ENCODE data around the gene SSH2. TPM values are rescaled to one million over a fixed set of nuclear protein-coding genes. Genes with fewer than 3 reads are reported as not detected.

Gene SSH2
- total RNA-seq, 1 experiment from 2014 or later, result 14.6 TPM

DNA sequence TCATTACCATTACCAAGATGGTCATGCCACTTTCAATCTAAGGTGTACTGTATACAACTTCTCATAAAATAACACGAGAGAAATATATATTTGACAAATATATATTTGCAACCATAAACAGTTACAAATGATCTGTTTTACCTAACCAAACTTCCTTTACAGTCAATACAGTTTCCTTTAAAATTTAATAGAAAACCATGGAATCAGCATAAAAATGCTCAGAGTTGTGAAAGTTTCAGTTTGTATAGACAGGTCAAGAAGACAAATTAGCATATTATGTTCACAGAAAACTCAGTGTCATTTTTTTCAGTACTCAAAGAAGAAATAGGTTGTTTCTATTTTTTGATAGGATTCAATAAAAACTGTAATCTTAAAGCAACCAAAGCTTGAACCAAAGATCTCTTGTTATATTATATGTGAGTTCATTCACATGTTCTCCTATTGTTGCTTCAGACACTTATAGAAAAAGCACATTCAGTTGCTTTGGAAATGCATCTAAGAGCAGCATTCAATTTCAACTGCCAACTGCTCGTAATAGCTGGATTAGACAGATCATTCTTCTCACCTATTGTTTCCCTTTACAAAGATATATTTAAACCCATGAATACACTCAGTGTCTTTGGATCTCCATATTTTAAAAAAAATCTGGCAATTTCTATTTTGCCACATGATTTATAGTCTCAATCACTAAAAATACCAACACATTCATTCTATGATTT lies 15.1 kb downstream of the SSH2 start:
- Histone ChIP-seq H4K91ac (ENCODE audit: insufficient read length, low read depth, low read length) (no peak overlapping the region), H3K9me3 (ENCODE audit: control insufficient read depth, low read depth, low read length) (no peaks in the 10 kb centered on the region), H3K27ac (ENCODE audit: insufficient read length, low read depth, low read length) (no peak overlapping the region), H4K8ac (replicated peaks; ENCODE audit: insufficient read length, low read depth, low read length) (no peak overlapping the region), H3K27me3 (ENCODE audit: insufficient read depth, low read length) (no peaks in the 10 kb centered on the region), H2BK20ac (ENCODE audit: low read depth, low read length, poor library complexity, severe bottlenecking) (no peak overlapping the region), H3K79me2 (ENCODE audit: insufficient read depth, low read length) (peaks cover 2% of the 10 kb centered on the region; the same call in 1 of the 2 replicates), H2BK120ac (ENCODE audit: low read depth, low read length, poor library complexity, severe bottlenecking) (no peak overlapping the region), H3K14ac (ENCODE audit: insufficient read depth, low read length) (no peak overlapping the region), H2BK12ac (ENCODE audit: insufficient read length, low read depth, low read length) (no peak overlapping the region), H3K4me2 (ENCODE audit: insufficient read depth, insufficient read length, low read length) (no peak overlapping the region), H3K23me2 (ENCODE audit: insufficient read length, low read depth, low read length, poor library complexity, severe bottlenecking) (no peaks in the 10 kb centered on the region), H2AK5ac (ENCODE audit: insufficient read length, low read length) (no peak overlapping the region), H3K4ac (ENCODE audit: low read depth, low read length) (no peak overlapping the region), H4K5ac (ENCODE audit: insufficient read length, low read depth, low read length) (no peak overlapping the region), H3T11ph (ENCODE audit: low read length) (no peak overlapping the region), H3K18ac (ENCODE audit: insufficient read length, low read depth, low read length) (no peak overlapping the region), H2BK15ac (ENCODE audit: low read depth, low read length) (no peak overlapping the region), H3K79me1 (ENCODE audit: insufficient read depth, low read depth, low read length, poor library complexity, severe bottlenecking) (peaks cover 5% of the 10 kb centered on the region), H2BK5ac (ENCODE audit: insufficient read length, low read length) (no peak overlapping the region), H3K4me1 (ENCODE audit: insufficient read depth, low read length) (no peaks in the 10 kb centered on the region), H4K20me1 (ENCODE audit: control insufficient read depth, insufficient read depth, insufficient read length) (no peaks in the 10 kb centered on the region), H3K56ac (ENCODE audit: insufficient read length, low read depth, low read length) (no peak overlapping the region), H3K23ac (ENCODE audit: insufficient read length, low read depth, low read length) (no peak overlapping the region), H2AFZ (ENCODE audit: low read length) (no peak overlapping the region), H3K9ac (ENCODE audit: extremely low read depth, insufficient read length, low read length) (no peak overlapping the region)
- no peak overlapping the region for H3K27ac Mint-ChIP-seq
- no peak overlapping the region for H3K4me3 Mint-ChIP-seq
- peaks cover 0 to 6% of the 10 kb centered on the region in 2 experiments; a peak in 2 of 4 replicates for H3K4me1 Mint-ChIP-seq
- no peak for DNase-seq
- no peaks in the 10 kb centered on the region for H3K27me3 Mint-ChIP-seq (ENCODE audit: low read depth)
- TF ChIP-seq, protein P1, sequence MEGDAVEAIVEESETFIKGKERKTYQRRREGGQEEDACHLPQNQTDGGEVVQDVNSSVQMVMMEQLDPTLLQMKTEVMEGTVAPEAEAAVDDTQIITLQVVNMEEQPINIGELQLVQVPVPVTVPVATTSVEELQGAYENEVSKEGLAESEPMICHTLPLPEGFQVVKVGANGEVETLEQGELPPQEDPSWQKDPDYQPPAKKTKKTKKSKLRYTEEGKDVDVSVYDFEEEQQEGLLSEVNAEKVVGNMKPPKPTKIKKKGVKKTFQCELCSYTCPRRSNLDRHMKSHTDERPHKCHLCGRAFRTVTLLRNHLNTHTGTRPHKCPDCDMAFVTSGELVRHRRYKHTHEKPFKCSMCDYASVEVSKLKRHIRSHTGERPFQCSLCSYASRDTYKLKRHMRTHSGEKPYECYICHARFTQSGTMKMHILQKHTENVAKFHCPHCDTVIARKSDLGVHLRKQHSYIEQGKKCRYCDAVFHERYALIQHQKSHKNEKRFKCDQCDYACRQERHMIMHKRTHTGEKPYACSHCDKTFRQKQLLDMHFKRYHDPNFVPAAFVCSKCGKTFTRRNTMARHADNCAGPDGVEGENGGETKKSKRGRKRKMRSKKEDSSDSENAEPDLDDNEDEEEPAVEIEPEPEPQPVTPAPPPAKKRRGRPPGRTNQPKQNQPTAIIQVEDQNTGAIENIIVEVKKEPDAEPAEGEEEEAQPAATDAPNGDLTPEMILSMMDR (conservative IDR thresholded peaks at IDR 0.05), result no peak
- no CpG with 5 or more reads among the region's 2 CpGs for WGBS (ENCODE audit: extremely low coverage, insufficient read length, low lambda C conversion rate)
- H3K9me3 Mint-ChIP-seq, result no peaks in the 10 kb centered on the region
- H3K36me3 Mint-ChIP-seq (ENCODE audit: insufficient read depth in 1 of 3, low read depth in 3 of 3), result no peaks in the 10 kb centered on the region

Measured in H9 (cell line).